GM19193 (cell line): ENCODE measurements around the gene STAT3.

Experiments
- POLR2A ChIP-seq: IDR thresholded peaks from 4 replicates; pipeline ENCODE4 v1.6.1; 2011; ENCODE audit not compliant: insufficient read depth, insufficient read length; ENCODE audit errors: extremely low read depth

Gene STAT3

GRCh38 chr17:42413464-42414040, 25.3 kb upstream of the STAT3 start:
- TF ChIP-seq POLR2A = no peak

GRCh38 chr17:42411905-42412679, 23.9 kb upstream of the STAT3 start:
- no peak for TF ChIP-seq POLR2A

GRCh38 chr17:42411361-42411760, 23.1 kb upstream of the STAT3 start:
- no peak for TF ChIP-seq POLR2A

GRCh38 chr17:42410319-42410685, 22.1 kb upstream of the STAT3 start:
- TF ChIP-seq POLR2A = no peak

- TF ChIP-seq POLR2A = no peak
These were observed 21.5 kb upstream of the STAT3 start for GRCh38 chr17:42409523-42410318.

GRCh38 chr17:42408061-42408460, 19.8 kb upstream of the STAT3 start:
- no peak for TF ChIP-seq POLR2A

GRCh38 chr17:42407289-42407836, 19.1 kb upstream of the STAT3 start:
- no peak for TF ChIP-seq POLR2A

- TF ChIP-seq POLR2A = no peak
These were observed 18.5 kb upstream of the STAT3 start for GRCh38 chr17:42406615-42407288.

GRCh38 chr17:42405963-42406495, 17.8 kb upstream of the STAT3 start:
- TF ChIP-seq POLR2A = no peak

- no peak for TF ChIP-seq POLR2A
These were observed 16.8 kb upstream of the STAT3 start for GRCh38 chr17:42405076-42405475.

- no peak for TF ChIP-seq POLR2A
These were observed 16.2 kb upstream of the STAT3 start for GRCh38 chr17:42404326-42405055.

GRCh38 chr17:42403150-42403549, 14.9 kb upstream of the STAT3 start:
- no peak for TF ChIP-seq POLR2A

- TF ChIP-seq POLR2A = no peak
These were observed 13.9 kb upstream of the STAT3 start for GRCh38 chr17:42402117-42402516.
